ENCODE measurements around the gene PARP14. TPM values are rescaled to one million over a fixed set of nuclear protein-coding genes. Genes with fewer than 3 reads are reported as not detected.

Gene PARP14
- total RNA-seq (2014; rRNA removed) (20.8 and 21.8 TPM in 2 replicates), Bru-seq, nascent RNA (percentile 83 among the genes with signal in this experiment), BruChase-seq, experiment 1, labeled RNA remaining after a 6-hour chase (percentile 89 among the genes with signal in this experiment), BruChase-seq, experiment 2, labeled RNA remaining after a 2-hour chase (percentile 97 among the genes with signal in this experiment)
- long read RNA-seq, full-length matches to known transcripts: 7 of 78 reads
- long read RNA-seq, partial matches to known transcripts: 44 of 78 reads
- long read RNA-seq, other reads (novel, unspliced or antisense): 27 of 78 reads

GRCh38 chr3:122680475-122681283, at the start of gene PARP14:
Gene PARP14 (plus strand): TSS chr3:122680839. CDS start chr3:122680884, 45 bp downstream.
- H3K4me3 ChIP-seq (ENCODE audit: low read length): peak within 1 kb of the TSS; percentile 94
- H3K27me3 ChIP-seq (ENCODE audit: low read length): no peaks in the 10 kb centered on the region
- POLR2A ChIA-PET (ENCODE audit: unreplicated experiment): no interaction called here
- peak; percentile 77 for DNase-seq
- H2AFZ ChIP-seq (ENCODE audit: low read length): peak within 1 kb of the TSS; percentile 99
- intact Hi-C loops (cut with micrococcal nuclease): loop anchor here (2.0 to 5.0 kb wide), 2 partner anchors 112 to 373 kb away; partner anchors contain the start of gene HSPBAP1
- CTCF ChIA-PET: interaction anchor here (1.5 kb wide), 1 partner anchor 125 kb away, joined by 5 read pairs; no protein-coding TSS in a partner anchor
- peak; percentile 44 for ATAC-seq
- peak within 1 kb of the TSS; percentile 79 for H3K9ac ChIP-seq (ENCODE audit: low read length)
- H3K27ac ChIP-seq (ENCODE audit: low read length): peak within 1 kb of the TSS; percentile 36
- H3K4me1 ChIP-seq (ENCODE audit: insufficient read depth, low read length): peaks cover 23% of the 10 kb centered on the region
- H3F3A ChIP-seq (ENCODE audit: low read length, unreplicated experiment): no peaks in the 10 kb centered on the region
- no peaks in the 10 kb centered on the region for H3K36me3 ChIP-seq (ENCODE audit: low read depth, low read length)
- H3K4me2 ChIP-seq (ENCODE audit: low read length): peak within 1 kb of the TSS; percentile 86
- TF ChIP-seq EZH2 (IDR thresholded peaks at IDR 0.05; ENCODE audit: low read length, unreplicated experiment) (no peak), EZH2phosphoT487 (IDR thresholded peaks at IDR 0.05; ENCODE audit: borderline replicate concordance, low read length) (no peak), CTCF (conservative IDR thresholded peaks at IDR 0.05; ENCODE audit: low read depth, low read length) (peak; percentile 21; the same call in 1 of the 2 replicates)
- peaks cover 14% of the 10 kb centered on the region for H3K79me2 ChIP-seq (ENCODE audit: low read length)
- no peaks in the 10 kb centered on the region for H3K9me2 ChIP-seq (replicated peaks; ENCODE audit: low read length)
- BruUV-seq (replicated peaks): no TSS peak
- H4K20me1 ChIP-seq (ENCODE audit: low read length): no peaks in the 10 kb centered on the region
- no peaks in the 10 kb centered on the region for H3K9me3 ChIP-seq (ENCODE audit: low read length)

GRCh38 chr3:122635789-122636188, 44.9 kb upstream of the PARP14 start:
- no peak overlapping the region for H3K4me3 ChIP-seq (ENCODE audit: low read length)
- POLR2A ChIA-PET (ENCODE audit: unreplicated experiment): interaction anchor here (0.5 kb wide), 1 partner anchor 33 kb away, joined by 3 read pairs; no protein-coding TSS in a partner anchor
- H3K9me3 ChIP-seq (ENCODE audit: low read length): no peaks in the 10 kb centered on the region
- DNase-seq (peak; percentile 66), ATAC-seq (peak; percentile 62)
- H3K27me3 ChIP-seq (ENCODE audit: low read length): no peaks in the 10 kb centered on the region
- BruUV-seq (replicated peaks): no TSS peak
- peak overlapping the region; percentile 9; the same call in 1 of the 2 replicates for H2AFZ ChIP-seq (ENCODE audit: low read length)
- intact Hi-C loops (cut with micrococcal nuclease): no loop called here
- 0 out of 2 replicates have a peak, but pooled peaks cover 7% of the 10 kb centered on the region for H3K4me1 ChIP-seq (ENCODE audit: insufficient read depth, low read length)
- TF ChIP-seq CTCF (conservative IDR thresholded peaks at IDR 0.05; ENCODE audit: low read depth, low read length) (no peak), EZH2 (IDR thresholded peaks at IDR 0.05; ENCODE audit: low read length, unreplicated experiment) (no peak), EZH2phosphoT487 (IDR thresholded peaks at IDR 0.05; ENCODE audit: borderline replicate concordance, low read length) (no peak)
- CTCF ChIA-PET: no interaction called here
- H3K36me3 ChIP-seq (ENCODE audit: low read depth, low read length): no peaks in the 10 kb centered on the region
- no peaks in the 10 kb centered on the region for H3K9me2 ChIP-seq (replicated peaks; ENCODE audit: low read length)
- H3F3A ChIP-seq (ENCODE audit: low read length, unreplicated experiment): no peaks in the 10 kb centered on the region
- no peaks in the 10 kb centered on the region for H3K79me2 ChIP-seq (ENCODE audit: low read length)
- H3K27ac ChIP-seq (ENCODE audit: low read length): no peak overlapping the region
- H3K9ac ChIP-seq (ENCODE audit: low read length): no peak overlapping the region
- peak overlapping the region; percentile 7; the same call in 1 of the 2 replicates for H3K4me2 ChIP-seq (ENCODE audit: low read length)
- H4K20me1 ChIP-seq (ENCODE audit: low read length): no peaks in the 10 kb centered on the region
